ENCODE results near the gene UIMC1. TPM values are rescaled to one million over a fixed set of nuclear protein-coding genes. Genes with fewer than 3 reads are reported as not detected.

The UIMC1 gene
- total RNA-seq, 1 experiment from 2014 or later = 20.7 TPM

- Histone ChIP-seq H3K79me2 (ENCODE audit: low read length) (peaks cover 20% of the 10 kb centered on the region), H3K36me3 (ENCODE audit: low read depth, low read length) (no peaks in the 10 kb centered on the region), H2AFZ (ENCODE audit: low read length) (no peak overlapping the region), H3K9ac (ENCODE audit: low read length) (no peak overlapping the region), H3K9me3 (ENCODE audit: low read length) (no peaks in the 10 kb centered on the region), H4K20me1 (ENCODE audit: low read length) (no peaks in the 10 kb centered on the region), H3K9me2 (replicated peaks; ENCODE audit: low read length) (no peaks in the 10 kb centered on the region), H3K4me1 (ENCODE audit: insufficient read depth, low read length) (0 out of 2 replicates have a peak, but pooled peaks cover under 1% of the 10 kb centered on the region), H3K4me2 (ENCODE audit: low read length) (no peak overlapping the region), H3K27me3 (ENCODE audit: low read length) (no peaks in the 10 kb centered on the region), H3K27ac (ENCODE audit: low read length) (no peak overlapping the region), H3K4me3 (ENCODE audit: low read length) (no peak overlapping the region), H3F3A (ENCODE audit: low read length, unreplicated experiment) (no peaks in the 10 kb centered on the region)
- ATAC-seq (no peak), DNase-seq (no peak)
- ChIA-PET CTCF (no interaction called here), POLR2A (ENCODE audit: unreplicated experiment) (no interaction called here)
- TF ChIP-seq CTCF (conservative IDR thresholded peaks at IDR 0.05; ENCODE audit: low read depth, low read length) = no peak
- TF ChIP-seq EZH2phosphoT487 (IDR thresholded peaks at IDR 0.05; ENCODE audit: borderline replicate concordance, low read length) = no peak
- TF ChIP-seq EZH2 (IDR thresholded peaks at IDR 0.05; ENCODE audit: low read length, unreplicated experiment) = no peak
- intact Hi-C loops (cut with micrococcal nuclease) = no loop called here
- BruUV-seq (replicated peaks) = no TSS peak
Observed at GRCh38 chr5:177018341-177018740, 11.8 kb upstream of the UIMC1 start.

GRCh38 chr5:177015156-177015555 lies 8.6 kb upstream of the UIMC1 start:
- intact Hi-C loops (cut with micrococcal nuclease) = no loop called here
- H3K27ac ChIP-seq (ENCODE audit: low read length) = no peak overlapping the region
- H2AFZ ChIP-seq (ENCODE audit: low read length) = no peak overlapping the region
- H3K9ac ChIP-seq (ENCODE audit: low read length) = no peak overlapping the region
- H3K9me3 ChIP-seq (ENCODE audit: low read length) = no peaks in the 10 kb centered on the region
- H3K9me2 ChIP-seq (replicated peaks; ENCODE audit: low read length) = no peaks in the 10 kb centered on the region
- H3K4me2 ChIP-seq (ENCODE audit: low read length) = no peak overlapping the region
- H3K79me2 ChIP-seq (ENCODE audit: low read length) = no peaks in the 10 kb centered on the region
- no peaks in the 10 kb centered on the region for H3K4me1 ChIP-seq (ENCODE audit: insufficient read depth, low read length)
- no peaks in the 10 kb centered on the region for H3K36me3 ChIP-seq (ENCODE audit: low read depth, low read length)
- TF ChIP-seq CTCF (conservative IDR thresholded peaks at IDR 0.05; ENCODE audit: low read depth, low read length) = no peak
- TF ChIP-seq EZH2 (IDR thresholded peaks at IDR 0.05; ENCODE audit: low read length, unreplicated experiment) = no peak
- TF ChIP-seq EZH2phosphoT487 (IDR thresholded peaks at IDR 0.05; ENCODE audit: borderline replicate concordance, low read length) = no peak
- H3K27me3 ChIP-seq (ENCODE audit: low read length) = no peaks in the 10 kb centered on the region
- CTCF ChIA-PET = interaction anchor here (0.6 kb wide), 1 partner anchor 212 kb away, joined by 4 read pairs; no protein-coding TSS in a partner anchor
- H4K20me1 ChIP-seq (ENCODE audit: low read length) = no peaks in the 10 kb centered on the region
- POLR2A ChIA-PET (ENCODE audit: unreplicated experiment) = no interaction called here
- no peaks in the 10 kb centered on the region for H3F3A ChIP-seq (ENCODE audit: low read length, unreplicated experiment)
- no TSS peak for BruUV-seq (replicated peaks)
- no peak for ATAC-seq
- H3K4me3 ChIP-seq (ENCODE audit: low read length) = no peak overlapping the region
- no peak for DNase-seq

GRCh38 chr5:177010153-177010552 lies 3.6 kb upstream of the UIMC1 start:
- no peaks in the 10 kb centered on the region for H3K9me2 ChIP-seq (replicated peaks; ENCODE audit: low read length)
- H3F3A ChIP-seq (ENCODE audit: low read length, unreplicated experiment) = no peaks in the 10 kb centered on the region
- TF ChIP-seq EZH2 (IDR thresholded peaks at IDR 0.05; ENCODE audit: low read length, unreplicated experiment) (no peak), EZH2phosphoT487 (IDR thresholded peaks at IDR 0.05; ENCODE audit: borderline replicate concordance, low read length) (no peak), CTCF (conservative IDR thresholded peaks at IDR 0.05; ENCODE audit: low read depth, low read length) (no peak)
- CTCF ChIA-PET = no interaction called here
- no peak overlapping the region for H3K27ac ChIP-seq (ENCODE audit: low read length)
- H4K20me1 ChIP-seq (ENCODE audit: low read length) = peaks cover 5% of the 10 kb centered on the region
- POLR2A ChIA-PET (ENCODE audit: unreplicated experiment) = no interaction called here
- intact Hi-C loops (cut with micrococcal nuclease) = no loop called here
- H3K4me3 ChIP-seq (ENCODE audit: low read length) = no peak overlapping the region
- DNase-seq (no peak), ATAC-seq (no peak)
- no TSS peak for BruUV-seq (replicated peaks)
- no peak overlapping the region for H2AFZ ChIP-seq (ENCODE audit: low read length)
- no peaks in the 10 kb centered on the region for H3K9me3 ChIP-seq (ENCODE audit: low read length)
- no peaks in the 10 kb centered on the region for H3K27me3 ChIP-seq (ENCODE audit: low read length)
- H3K9ac ChIP-seq (ENCODE audit: low read length) = no peak overlapping the region
- no peak overlapping the region for H3K4me2 ChIP-seq (ENCODE audit: low read length)
- H3K4me1 ChIP-seq (ENCODE audit: insufficient read depth, low read length) = peaks cover 3% of the 10 kb centered on the region
- H3K36me3 ChIP-seq (ENCODE audit: low read depth, low read length) = no peaks in the 10 kb centered on the region
- H3K79me2 ChIP-seq (ENCODE audit: low read length) = peaks cover 14% of the 10 kb centered on the region

Measured in PC-3 (cell line).